GM06990 (cell line): Measurements from ENCODE around the gene EGLN2.
A peak's percentile ranks its signal among the peaks of the same experiment; 100 is the strongest.

ENCODE experiments used
- DNase-seq: peaks from one replicate; pipeline ENCODE4 v3.0.0-alpha.2; 2011; ENCODE audit not compliant: insufficient read length; ENCODE audit errors: extremely low read depth
- H3K27me3 ChIP-seq: replicated peaks from 2 replicates; pipeline ENCODE4 v1.6.0; 2011; ENCODE audit warnings: low read length; ENCODE audit not compliant: control insufficient read depth, insufficient read depth
- H3K36me3 ChIP-seq: 2 replicates; pipeline ENCODE4 v1.5.1; 2011; ENCODE audit warnings: low read length; ENCODE audit not compliant: control insufficient read depth, insufficient read depth
- H3K4me3 ChIP-seq: replicated peaks from 2 replicates; pipeline ENCODE4 v1.5.1; 2011; ENCODE audit warnings: low read depth, mild to moderate bottlenecking, control low read depth, low read length
- CTCF ChIP-seq: IDR thresholded peaks from 2 replicates; pipeline ENCODE4 v1.5.1; 2011; ENCODE audit warnings: low read length, control low read depth, mild to moderate bottlenecking, inconsistent platforms; ENCODE audit not compliant: insufficient read depth, poor library complexity, severe bottlenecking

Gene EGLN2

GRCh38 chr19:40799558-40800338 is 757 bp downstream of the EGLN2 start:
- peaks cover 19% of the 10 kb centered on the region for H3K36me3 ChIP-seq
- DNase-seq = peak; percentile 50
- peak overlapping the region; percentile 93 for H3K4me3 ChIP-seq
- no peaks in the 10 kb centered on the region for H3K27me3 ChIP-seq
- TF ChIP-seq CTCF = no peak

DNA sequence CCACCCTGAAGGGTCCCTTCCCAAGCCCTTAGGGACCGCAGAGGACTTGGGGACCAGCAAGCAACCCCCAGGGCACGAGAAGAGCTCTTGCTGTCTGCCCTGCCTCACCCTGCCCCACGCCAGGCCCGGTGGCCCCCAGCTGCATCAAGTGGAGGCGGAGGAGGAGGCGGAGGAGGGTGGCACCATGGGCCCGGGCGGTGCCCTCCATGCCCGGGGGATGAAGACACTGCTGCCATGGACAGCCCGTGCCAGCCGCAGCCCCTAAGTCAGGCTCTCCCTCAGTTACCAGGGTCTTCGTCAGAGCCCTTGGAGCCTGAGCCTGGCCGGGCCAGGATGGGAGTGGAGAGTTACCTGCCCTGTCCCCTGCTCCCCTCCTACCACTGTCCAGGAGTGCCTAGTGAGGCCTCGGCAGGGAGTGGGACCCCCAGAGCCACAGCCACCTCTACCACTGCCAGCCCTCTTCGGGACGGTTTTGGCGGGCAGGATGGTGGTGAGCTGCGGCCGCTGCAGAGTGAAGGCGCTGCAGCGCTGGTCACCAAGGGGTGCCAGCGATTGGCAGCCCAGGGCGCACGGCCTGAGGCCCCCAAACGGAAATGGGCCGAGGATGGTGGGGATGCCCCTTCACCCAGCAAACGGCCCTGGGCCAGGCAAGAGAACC is 1.5 kb downstream of the EGLN2 start:
- Histone ChIP-seq H3K36me3 (peaks cover 21% of the 10 kb centered on the region), H3K27me3 (no peaks in the 10 kb centered on the region), H3K4me3 (peak overlapping the region; percentile 93)
- DNase-seq = no peak
- TF ChIP-seq CTCF = no peak

DNA sequence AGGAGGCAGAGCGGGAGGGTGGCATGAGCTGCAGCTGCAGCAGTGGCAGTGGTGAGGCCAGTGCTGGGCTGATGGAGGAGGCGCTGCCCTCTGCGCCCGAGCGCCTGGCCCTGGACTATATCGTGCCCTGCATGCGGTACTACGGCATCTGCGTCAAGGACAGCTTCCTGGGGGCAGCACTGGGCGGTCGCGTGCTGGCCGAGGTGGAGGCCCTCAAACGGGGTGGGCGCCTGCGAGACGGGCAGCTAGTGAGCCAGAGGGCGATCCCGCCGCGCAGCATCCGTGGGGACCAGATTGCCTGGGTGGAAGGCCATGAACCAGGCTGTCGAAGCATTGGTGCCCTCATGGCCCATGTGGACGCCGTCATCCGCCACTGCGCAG is 2.0 kb downstream of the EGLN2 start:
- H3K27me3 ChIP-seq = no peaks in the 10 kb centered on the region
- peak overlapping the region; percentile 93 for H3K4me3 ChIP-seq
- TF ChIP-seq CTCF = no peak
- DNase-seq = no peak
- H3K36me3 ChIP-seq = peaks cover 23% of the 10 kb centered on the region

DNA sequence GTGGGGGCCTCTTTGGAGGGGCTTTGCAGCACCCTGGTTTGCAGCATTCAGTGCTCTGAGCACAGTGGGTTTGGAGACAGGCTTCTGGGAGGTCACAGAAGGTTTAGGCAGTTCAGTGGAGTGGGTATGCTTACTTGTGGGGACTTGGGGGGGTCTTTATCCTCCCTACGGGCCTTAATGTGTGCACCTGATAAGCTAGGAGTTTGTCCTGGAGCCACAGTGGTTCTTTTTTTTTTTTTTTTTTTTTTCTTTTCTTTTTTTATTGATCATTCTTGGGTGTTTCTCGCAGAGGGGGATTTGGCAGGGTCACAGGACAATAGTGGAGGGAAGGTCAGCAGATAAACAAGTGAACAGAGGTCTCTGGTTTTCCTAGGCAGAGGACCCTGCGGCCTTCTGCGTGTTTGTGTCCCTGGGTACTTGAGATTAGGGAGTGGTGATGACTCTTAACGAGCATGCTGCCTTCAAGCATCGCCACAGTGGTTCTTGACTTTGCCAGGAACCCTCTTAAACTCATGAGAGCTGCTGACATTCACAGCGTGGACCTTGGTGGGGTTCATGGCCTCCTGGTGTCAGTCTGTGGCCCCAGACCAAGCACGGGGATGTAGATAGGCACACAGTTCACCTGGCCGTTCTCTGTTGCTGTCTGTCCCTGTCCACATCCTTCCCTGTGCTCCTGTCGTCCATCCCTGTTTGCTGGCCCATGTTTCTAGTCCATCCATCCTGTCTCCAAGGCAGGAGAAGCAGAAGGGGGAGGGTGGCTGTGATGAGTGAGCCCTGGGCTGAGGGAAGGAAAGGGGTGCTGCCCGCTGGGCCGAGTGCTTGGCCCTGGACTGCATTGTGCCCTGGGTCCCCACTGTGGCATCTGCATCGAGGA is 2.7 kb downstream of the EGLN2 start:
- Histone ChIP-seq H3K4me3 (peak overlapping the region; percentile 50), H3K27me3 (no peaks in the 10 kb centered on the region), H3K36me3 (peaks cover 25% of the 10 kb centered on the region)
- DNase-seq = no peak
- TF ChIP-seq CTCF = no peak

DNA sequence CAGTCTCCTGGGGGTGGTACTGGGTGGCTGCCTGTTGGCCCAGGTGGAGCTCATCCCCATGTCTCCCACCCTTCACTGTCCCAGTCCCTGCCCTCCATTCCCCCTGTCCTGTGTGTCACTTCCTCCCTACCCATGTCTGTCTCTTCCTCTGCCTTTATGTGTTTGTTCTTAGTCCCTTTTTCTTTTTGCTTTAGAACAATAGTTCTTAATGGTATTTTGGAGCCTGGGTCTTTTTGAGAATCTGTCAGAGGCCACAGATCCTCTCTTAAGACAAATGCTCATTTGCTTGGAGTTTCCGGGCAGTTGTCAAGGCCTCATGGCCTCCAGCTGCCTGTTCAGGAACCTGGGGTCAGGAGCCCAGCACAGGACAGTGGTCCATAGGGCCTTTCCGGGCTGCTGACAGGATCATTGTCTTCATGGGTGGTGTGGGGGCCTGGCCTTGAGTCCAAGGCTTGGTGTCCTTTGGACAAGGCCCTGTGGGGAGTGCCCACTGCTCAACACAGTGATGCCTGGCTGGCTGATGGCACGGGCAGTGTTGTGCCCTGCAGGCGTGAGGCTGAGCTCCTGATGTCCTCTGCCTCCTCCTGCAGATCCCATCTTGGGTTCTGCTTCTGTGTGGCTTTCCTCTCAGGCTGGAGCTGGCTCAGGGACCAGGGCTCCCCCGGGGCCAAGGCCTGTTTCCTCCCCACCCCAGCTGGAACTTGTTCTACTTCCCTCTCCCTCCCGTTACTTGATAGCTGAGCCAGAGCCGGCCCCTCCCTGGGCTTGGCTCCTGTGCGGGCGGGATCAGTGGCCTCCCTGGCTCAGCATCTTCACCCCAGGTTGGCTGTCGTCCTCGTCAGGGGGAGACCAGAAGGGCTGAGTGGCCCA is 3.5 kb downstream of the EGLN2 start:
- Histone ChIP-seq H3K36me3 (peaks cover 28% of the 10 kb centered on the region), H3K27me3 (no peaks in the 10 kb centered on the region), H3K4me3 (peak overlapping the region; percentile 50)
- no peak for TF ChIP-seq CTCF
- peak; percentile 26 for DNase-seq
